ENCODE measurements around the gene SEM1. TPM values are rescaled to one million over a fixed set of nuclear protein-coding genes. Genes with fewer than 3 reads are reported as not detected.
"Not testable (repeated sequence)": the region's sequence is repeated elsewhere in the genome, so short reads cannot be mapped to it uniquely, and the experiment has no call there.

The SEM1 gene
- total RNA-seq, 1 experiment from 2014 or later = 79.9 TPM

DNA sequence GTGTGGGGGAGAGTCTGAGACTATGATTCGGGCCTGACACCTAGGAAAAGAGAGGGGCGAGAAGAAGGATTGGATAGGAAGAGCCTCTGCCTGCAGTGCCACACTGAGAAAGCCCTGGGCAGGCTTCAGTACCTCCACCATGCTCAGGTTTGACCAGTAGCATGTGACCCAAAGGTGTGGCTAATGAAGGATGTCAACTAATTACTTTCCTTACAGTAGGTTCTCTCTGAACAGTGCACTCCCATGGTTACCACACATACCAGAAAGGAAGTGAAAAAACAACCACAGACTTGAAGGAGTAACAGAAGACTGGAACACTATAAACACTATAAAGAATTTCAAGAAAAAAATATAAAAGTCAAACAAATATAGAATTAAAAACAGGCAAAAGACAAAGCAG lies 46.2 kb downstream of the SEM1 start:
- no peak overlapping the region for H3K23ac ChIP-seq (ENCODE audit: insufficient read length, low read depth, low read length)
- no peak overlapping the region for H2AK5ac ChIP-seq (ENCODE audit: insufficient read length, low read length)
- no peak overlapping the region for H3K4me2 ChIP-seq (ENCODE audit: insufficient read depth, insufficient read length, low read length)
- H3K27me3 ChIP-seq (ENCODE audit: insufficient read depth, low read length) = no peaks in the 10 kb centered on the region
- H2BK15ac ChIP-seq (ENCODE audit: low read depth, low read length) = no peak overlapping the region
- H2BK12ac ChIP-seq (ENCODE audit: insufficient read length, low read depth, low read length) = no peak overlapping the region
- WGBS (ENCODE audit: extremely low coverage, insufficient read length, low lambda C conversion rate) = no CpG with 5 or more reads among the region's 2 CpGs
- H3K56ac ChIP-seq (ENCODE audit: insufficient read length, low read depth, low read length) = no peak overlapping the region
- no peak overlapping the region for H3K18ac ChIP-seq (ENCODE audit: insufficient read length, low read depth, low read length)
- no peaks in the 10 kb centered on the region for H4K20me1 ChIP-seq (ENCODE audit: control insufficient read depth, insufficient read depth, insufficient read length)
- no peak overlapping the region for H3K14ac ChIP-seq (ENCODE audit: insufficient read depth, low read length)
- H2BK5ac ChIP-seq (ENCODE audit: insufficient read length, low read length) = no peak overlapping the region
- Mint-ChIP-seq H3K4me1 (peaks cover 5 to 6% of the 10 kb centered on the region in 2 experiments; a peak in 2 of 4 replicates), H3K4me3 (no peak overlapping the region), H3K27ac (no peak overlapping the region; a peak in 1 of 7 replicates), H3K36me3 (ENCODE audit: insufficient read depth in 1 of 3, low read depth in 3 of 3) (no peaks in the 10 kb centered on the region), H3K27me3 (ENCODE audit: low read depth) (no peaks in the 10 kb centered on the region), H3K9me3 (no peaks in the 10 kb centered on the region; a peak in 1 of 5 replicates)
- no peak overlapping the region for H2BK120ac ChIP-seq (ENCODE audit: low read depth, low read length, poor library complexity, severe bottlenecking)
- no peak overlapping the region for H2AFZ ChIP-seq (ENCODE audit: low read length)
- no peaks in the 10 kb centered on the region for H3K9me3 ChIP-seq (ENCODE audit: control insufficient read depth, low read depth, low read length)
- no peak overlapping the region for H3K9ac ChIP-seq (ENCODE audit: extremely low read depth, insufficient read length, low read length)
- no peak overlapping the region for H4K91ac ChIP-seq (ENCODE audit: insufficient read length, low read depth, low read length)
- no peak overlapping the region for H3K4ac ChIP-seq (ENCODE audit: low read depth, low read length)
- no peak for DNase-seq
- no peak overlapping the region for H4K8ac ChIP-seq (replicated peaks; ENCODE audit: insufficient read length, low read depth, low read length)
- no peaks in the 10 kb centered on the region for H3K79me2 ChIP-seq (ENCODE audit: insufficient read depth, low read length)
- no peaks in the 10 kb centered on the region for H3K79me1 ChIP-seq (ENCODE audit: insufficient read depth, low read depth, low read length, poor library complexity, severe bottlenecking)
- no peak overlapping the region for H2BK20ac ChIP-seq (ENCODE audit: low read depth, low read length, poor library complexity, severe bottlenecking)
- no peak overlapping the region for H4K5ac ChIP-seq (ENCODE audit: insufficient read length, low read depth, low read length)
- TF ChIP-seq, protein P1, sequence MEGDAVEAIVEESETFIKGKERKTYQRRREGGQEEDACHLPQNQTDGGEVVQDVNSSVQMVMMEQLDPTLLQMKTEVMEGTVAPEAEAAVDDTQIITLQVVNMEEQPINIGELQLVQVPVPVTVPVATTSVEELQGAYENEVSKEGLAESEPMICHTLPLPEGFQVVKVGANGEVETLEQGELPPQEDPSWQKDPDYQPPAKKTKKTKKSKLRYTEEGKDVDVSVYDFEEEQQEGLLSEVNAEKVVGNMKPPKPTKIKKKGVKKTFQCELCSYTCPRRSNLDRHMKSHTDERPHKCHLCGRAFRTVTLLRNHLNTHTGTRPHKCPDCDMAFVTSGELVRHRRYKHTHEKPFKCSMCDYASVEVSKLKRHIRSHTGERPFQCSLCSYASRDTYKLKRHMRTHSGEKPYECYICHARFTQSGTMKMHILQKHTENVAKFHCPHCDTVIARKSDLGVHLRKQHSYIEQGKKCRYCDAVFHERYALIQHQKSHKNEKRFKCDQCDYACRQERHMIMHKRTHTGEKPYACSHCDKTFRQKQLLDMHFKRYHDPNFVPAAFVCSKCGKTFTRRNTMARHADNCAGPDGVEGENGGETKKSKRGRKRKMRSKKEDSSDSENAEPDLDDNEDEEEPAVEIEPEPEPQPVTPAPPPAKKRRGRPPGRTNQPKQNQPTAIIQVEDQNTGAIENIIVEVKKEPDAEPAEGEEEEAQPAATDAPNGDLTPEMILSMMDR (conservative IDR thresholded peaks at IDR 0.05) = no peak
- H3K23me2 ChIP-seq (ENCODE audit: insufficient read length, low read depth, low read length, poor library complexity, severe bottlenecking) = no peaks in the 10 kb centered on the region
- H3K4me1 ChIP-seq (ENCODE audit: insufficient read depth, low read length) = no peaks in the 10 kb centered on the region
- no peak overlapping the region for H3T11ph ChIP-seq (ENCODE audit: low read length)
- H3K27ac ChIP-seq (ENCODE audit: insufficient read length, low read depth, low read length) = no peak overlapping the region

DNA sequence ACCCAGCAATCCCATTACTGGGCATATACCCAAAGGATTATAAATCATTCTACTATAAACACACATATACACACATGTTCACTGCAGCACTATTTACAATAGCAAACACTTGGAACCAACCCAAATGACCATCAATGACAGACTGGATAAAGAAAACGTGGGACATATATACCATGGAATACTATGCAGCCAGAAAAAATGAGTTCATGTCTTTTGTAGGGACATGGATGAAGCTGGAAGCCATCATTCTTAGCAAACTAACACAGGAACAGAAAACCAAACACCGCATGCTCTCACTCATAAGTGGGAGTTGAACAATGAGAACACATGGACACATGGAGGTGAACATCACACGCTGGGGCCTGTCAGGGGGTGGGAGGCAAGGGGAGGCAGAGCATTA lies 47.5 kb downstream of the SEM1 start:
- H3K18ac ChIP-seq (ENCODE audit: insufficient read length, low read depth, low read length); H4K91ac ChIP-seq (ENCODE audit: insufficient read length, low read depth, low read length); H3K4me1 ChIP-seq (ENCODE audit: insufficient read depth, low read length); H4K5ac ChIP-seq (ENCODE audit: insufficient read length, low read depth, low read length); H3K23me2 ChIP-seq (ENCODE audit: insufficient read length, low read depth, low read length, poor library complexity, severe bottlenecking); H2BK20ac ChIP-seq (ENCODE audit: low read depth, low read length, poor library complexity, severe bottlenecking); H3K27ac ChIP-seq (ENCODE audit: insufficient read length, low read depth, low read length); H3K14ac ChIP-seq (ENCODE audit: insufficient read depth, low read length); H2BK15ac ChIP-seq (ENCODE audit: low read depth, low read length); H3K4me3 Mint-ChIP-seq; DNase-seq; H3K56ac ChIP-seq (ENCODE audit: insufficient read length, low read depth, low read length); H4K20me1 ChIP-seq (ENCODE audit: control insufficient read depth, insufficient read depth, insufficient read length); H2BK12ac ChIP-seq (ENCODE audit: insufficient read length, low read depth, low read length); H3K36me3 Mint-ChIP-seq (ENCODE audit: insufficient read depth in 1 of 3, low read depth in 3 of 3); H2AK5ac ChIP-seq (ENCODE audit: insufficient read length, low read length); H3K4me2 ChIP-seq (ENCODE audit: insufficient read depth, insufficient read length, low read length); H3K27me3 Mint-ChIP-seq (ENCODE audit: low read depth); H3T11ph ChIP-seq (ENCODE audit: low read length); H3K79me2 ChIP-seq (ENCODE audit: insufficient read depth, low read length); H4K8ac ChIP-seq (replicated peaks; ENCODE audit: insufficient read length, low read depth, low read length); H3K79me1 ChIP-seq (ENCODE audit: insufficient read depth, low read depth, low read length, poor library complexity, severe bottlenecking); H3K4ac ChIP-seq (ENCODE audit: low read depth, low read length); H3K27ac Mint-ChIP-seq; H2AFZ ChIP-seq (ENCODE audit: low read length); H3K9me3 ChIP-seq (ENCODE audit: control insufficient read depth, low read depth, low read length); H3K9ac ChIP-seq (ENCODE audit: extremely low read depth, insufficient read length, low read length); H2BK5ac ChIP-seq (ENCODE audit: insufficient read length, low read length); H3K9me3 Mint-ChIP-seq; H2BK120ac ChIP-seq (ENCODE audit: low read depth, low read length, poor library complexity, severe bottlenecking); H3K23ac ChIP-seq (ENCODE audit: insufficient read length, low read depth, low read length); H3K27me3 ChIP-seq (ENCODE audit: insufficient read depth, low read length): not testable (repeated sequence)
- WGBS (ENCODE audit: extremely low coverage, insufficient read length, low lambda C conversion rate) = no CpG with 5 or more reads among the region's 3 CpGs
- H3K4me1 Mint-ChIP-seq = peaks cover 16 to 19% of the 10 kb centered on the region in 2 experiments

Measured in H9 (cell line).